Ureter (tissue), 1 donor: ENCODE measurements around the gene PRICKLE1. TPM values are rescaled to one million over a fixed set of nuclear protein-coding genes. Genes with fewer than 3 reads are reported as not detected.

Experiments used
- DNase-seq: peaks from one replicate; pipeline ENCODE4 v3.0.0-alpha.2; 2020; ENCODE audit warnings: low spot score
- total RNA-seq: library from RNA; stranded (reverse); gene quantifications from one replicate; pipeline ENCODE4 v1.2.4, GENCODE V29; 2023
- donor health status: DM: yes; HTN: yes; CAD: no.

Gene PRICKLE1
- total RNA-seq = 10.2 TPM

- no peak for DNase-seq
Observed at GRCh38 chr12:42589465-42590329, at the start of gene PRICKLE1. Gene PRICKLE1, minus strand, starts transcription at chr12:42589746. Its CDS starts 117,230 bp downstream, at chr12:42472516.

- DNase-seq = no peak
Observed at GRCh38 chr12:42638697-42639096, 49.2 kb upstream of the PRICKLE1 start.

- DNase-seq = no peak
Observed at GRCh38 chr12:42638011-42638410, 48.5 kb upstream of the PRICKLE1 start.

GRCh38 chr12:42636993-42637392 lies 47.4 kb upstream of the PRICKLE1 start:
- DNase-seq = no peak

GRCh38 chr12:42633594-42633993 lies 44.0 kb upstream of the PRICKLE1 start:
- DNase-seq = no peak

GRCh38 chr12:42631513-42631912 lies 42.0 kb upstream of the PRICKLE1 start:
- DNase-seq = no peak

- no peak for DNase-seq
Observed at GRCh38 chr12:42630314-42630713, 40.8 kb upstream of the PRICKLE1 start.

GRCh38 chr12:42627151-42627550 lies 37.6 kb upstream of the PRICKLE1 start:
- no peak for DNase-seq

- no peak for DNase-seq
Observed at GRCh38 chr12:42625611-42626010, 36.1 kb upstream of the PRICKLE1 start.

GRCh38 chr12:42617622-42618021 lies 28.1 kb upstream of the PRICKLE1 start:
- DNase-seq = no peak

- no peak for DNase-seq
Observed at GRCh38 chr12:42615006-42615405, 25.5 kb upstream of the PRICKLE1 start.

GRCh38 chr12:42612231-42612613 lies 22.7 kb upstream of the PRICKLE1 start:
- no peak for DNase-seq

- DNase-seq = no peak
Observed at GRCh38 chr12:42611571-42612230, 22.2 kb upstream of the PRICKLE1 start.

GRCh38 chr12:42609605-42610004 lies 20.1 kb upstream of the PRICKLE1 start:
- DNase-seq = no peak

- no peak for DNase-seq
Observed at GRCh38 chr12:42608196-42608825, 18.8 kb upstream of the PRICKLE1 start.

GRCh38 chr12:42607584-42608058 lies 18.1 kb upstream of the PRICKLE1 start:
- no peak for DNase-seq

- no peak for DNase-seq
Observed at GRCh38 chr12:42606471-42606870, 16.9 kb upstream of the PRICKLE1 start.

- no peak for DNase-seq
Observed at GRCh38 chr12:42605685-42606084, 16.1 kb upstream of the PRICKLE1 start.

- no peak for DNase-seq
Observed at GRCh38 chr12:42603246-42603990, 13.9 kb upstream of the PRICKLE1 start.

- no peak for DNase-seq
Observed at GRCh38 chr12:42593874-42594273, 4.3 kb upstream of the PRICKLE1 start.

GRCh38 chr12:42590330-42590934 lies 886 bp upstream of the PRICKLE1 start:
- no peak for DNase-seq
